RWPE1 (cell line): ENCODE measurements around the gene DMRTA2.

Experiments
- CTCF ChIA-PET: fragments of 350-600 bp; sonication (Branson Sonifier 250); formaldehyde crosslinking; extraction: SDS; loops from one replicate; lab custom pipeline; 2021; lab: Yijun Ruan, JAX
- POLR2A ChIA-PET: fragments of 400-600 bp; formaldehyde crosslinking; extraction: SDS; loops from one replicate; lab custom pipeline; 2020; ENCODE audit warnings: antibody characterized with exemption; ENCODE audit not compliant: low non-redundant PET; lab: Yijun Ruan, JAX
- DNase-seq: peaks from one replicate; pipeline ENCODE4 v3.0.0; 2012; ENCODE audit warnings: low spot score
- H3K27ac ChIP-seq: fragments of 450-650 bp; 2 replicates; pipeline ENCODE4 v1.5.1; 2017
- CTCF ChIP-seq: fragments of 450-650 bp; conservative IDR thresholded peaks from 2 replicates; pipeline ENCODE4 v1.5.1; 2017; ENCODE audit warnings: low read depth, mild to moderate bottlenecking

The DMRTA2 gene

GRCh38 chr1:50416553-50417453, 6.4 kb downstream of the DMRTA2 start:
- ChIA-PET CTCF (no interaction called here), POLR2A (no interaction called here)
- no peak for TF ChIP-seq CTCF
- no peak for DNase-seq
- H3K27ac ChIP-seq, result no peak overlapping the region

GRCh38 chr1:50416150-50416527, 7.1 kb downstream of the DMRTA2 start:
- ChIA-PET POLR2A (no interaction called here), CTCF (no interaction called here)
- no peak for DNase-seq
- H3K27ac ChIP-seq, result no peak overlapping the region
- no peak for TF ChIP-seq CTCF

- DNase-seq, result no peak
- no peak overlapping the region for H3K27ac ChIP-seq
- ChIA-PET CTCF (no interaction called here), POLR2A (no interaction called here)
- no peak for TF ChIP-seq CTCF
Measured at GRCh38 chr1:50415235-50416149, 7.8 kb downstream of the DMRTA2 start.

GRCh38 chr1:50414853-50415234, 8.4 kb downstream of the DMRTA2 start:
- ChIA-PET CTCF (no interaction called here), POLR2A (no interaction called here)
- DNase-seq, result no peak

GRCh38 chr1:50412813-50413476, 10.3 kb downstream of the DMRTA2 start:
- ChIA-PET CTCF (no interaction called here), POLR2A (no interaction called here)
- no peak overlapping the region for H3K27ac ChIP-seq
- TF ChIP-seq CTCF, result no peak
- no peak for DNase-seq

More at GRCh38 chr1:50414853-50415234, 8.4 kb downstream of the DMRTA2 start:
- TF ChIP-seq CTCF, result no peak
- H3K27ac ChIP-seq, result no peak overlapping the region

- DNase-seq, result no peak
- no peak for TF ChIP-seq CTCF
- ChIA-PET CTCF (no interaction called here), POLR2A (no interaction called here)
- H3K27ac ChIP-seq, result no peak overlapping the region
Measured at GRCh38 chr1:50405814-50406213, 17.4 kb downstream of the DMRTA2 start.
